HTERT RPE-1 (cell line): ENCODE measurements around the gene PLEKHA6.
"Not testable (repeated sequence)": the region's sequence is repeated elsewhere in the genome, so short reads cannot be mapped to it uniquely, and the experiment has no call there.

Experiments
- in situ Hi-C: fragments of 300-500 bp; cut with MboI; formaldehyde crosslinking; loops from 4 replicates; pipeline ENCODE4 v1.14.3; 2020; ENCODE audit warnings: low sequenced_read_pairs

PLEKHA6 gene

GRCh38 chr1:204339541-204339940 lies 20.2 kb downstream of the PLEKHA6 start:
- in situ Hi-C loops = no loop called here

GRCh38 chr1:204338997-204339396 lies 20.7 kb downstream of the PLEKHA6 start:
- in situ Hi-C loops = no loop called here

- in situ Hi-C loops = no loop called here
These were observed 21.4 kb downstream of the PLEKHA6 start for GRCh38 chr1:204338360-204338759.

DNA sequence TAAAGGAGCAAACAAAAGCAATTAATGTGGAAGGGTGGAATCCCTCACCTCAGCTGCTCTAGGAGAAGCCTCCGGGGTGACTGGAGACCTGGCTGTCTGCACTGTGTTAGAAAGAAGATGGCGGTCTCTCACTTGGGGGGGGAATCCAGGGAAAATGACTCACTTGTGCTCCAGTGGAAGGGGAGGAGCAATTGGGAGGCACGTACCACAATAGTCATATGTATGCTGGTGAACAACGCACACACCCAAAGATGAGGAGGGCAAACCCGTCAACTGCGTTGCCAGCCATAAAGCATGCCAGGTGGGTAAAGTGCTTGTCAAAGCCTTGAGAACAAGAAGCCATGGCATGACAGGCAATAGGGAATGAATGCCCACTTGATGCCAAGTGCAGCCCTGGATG lies 22.1 kb downstream of the PLEKHA6 start:
- in situ Hi-C loops = no loop called here

DNA sequence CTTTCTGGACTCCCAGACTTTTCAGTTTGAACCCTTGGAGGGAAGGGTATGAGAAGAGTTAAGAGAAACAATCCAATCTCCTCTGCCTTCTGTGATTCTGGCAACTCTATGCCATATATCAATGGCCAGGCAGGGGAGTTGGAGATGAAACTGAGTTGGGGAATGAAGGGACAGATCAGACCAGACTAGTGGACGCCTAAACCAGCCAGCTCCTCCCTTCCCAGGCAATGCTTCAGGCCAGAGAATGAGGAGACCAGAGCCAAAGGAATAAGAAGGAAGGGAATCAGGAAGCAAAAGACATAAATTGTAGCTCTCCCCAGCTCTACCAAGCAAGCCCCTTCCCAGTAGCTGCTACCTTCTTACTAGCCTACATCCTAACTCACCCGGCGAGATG lies 22.7 kb downstream of the PLEKHA6 start:
- in situ Hi-C loops = no loop called here

DNA sequence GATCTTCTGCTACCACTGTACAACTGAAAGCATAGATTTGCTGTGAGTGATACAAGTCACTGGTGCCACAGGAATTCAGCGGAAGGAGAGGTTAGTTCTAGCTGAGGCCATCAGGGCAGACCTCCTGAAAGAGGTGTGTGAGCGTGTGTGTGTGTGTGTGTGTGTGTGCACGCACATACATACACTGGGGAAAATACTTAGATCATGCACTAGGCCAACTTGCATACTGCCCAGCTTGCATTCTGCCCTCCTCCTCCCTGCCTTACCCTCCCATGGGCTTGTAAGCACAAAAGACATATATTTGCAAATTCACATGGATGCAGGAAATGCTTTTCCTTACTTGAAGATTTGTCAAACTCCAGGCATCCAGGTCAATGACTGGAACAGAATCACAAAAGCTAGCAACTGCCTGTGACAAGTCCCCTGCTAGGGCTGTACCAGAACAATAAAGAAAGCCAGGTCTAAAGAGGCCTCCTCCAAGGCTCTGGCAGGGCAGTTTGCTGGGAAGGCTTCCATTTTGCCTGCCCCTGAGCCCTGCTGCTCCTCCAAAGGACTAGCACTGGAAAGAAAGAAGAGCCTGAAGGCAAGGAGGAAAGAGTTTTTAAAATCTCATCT lies 23.2 kb downstream of the PLEKHA6 start:
- in situ Hi-C loops = no loop called here

DNA sequence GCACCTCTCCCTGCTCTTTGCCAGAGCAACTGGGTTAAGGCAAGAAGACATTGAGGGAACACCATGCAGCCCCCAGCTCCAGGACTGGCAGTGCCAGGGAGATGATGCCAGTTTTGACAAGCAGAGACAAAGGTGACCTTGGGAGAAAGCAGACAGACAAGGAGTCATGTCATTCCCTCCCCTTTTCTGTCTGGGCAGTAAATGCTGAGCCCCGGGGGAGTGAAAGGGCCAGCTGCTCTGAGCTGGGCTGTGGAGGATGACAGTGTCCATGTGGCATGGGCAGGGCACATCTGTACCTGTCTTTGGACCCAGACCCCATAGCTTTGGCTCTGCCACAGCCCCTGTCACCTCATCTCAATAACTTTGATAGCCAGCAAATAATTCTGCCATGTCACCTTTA lies 24.2 kb downstream of the PLEKHA6 start:
- in situ Hi-C loops = no loop called here

DNA sequence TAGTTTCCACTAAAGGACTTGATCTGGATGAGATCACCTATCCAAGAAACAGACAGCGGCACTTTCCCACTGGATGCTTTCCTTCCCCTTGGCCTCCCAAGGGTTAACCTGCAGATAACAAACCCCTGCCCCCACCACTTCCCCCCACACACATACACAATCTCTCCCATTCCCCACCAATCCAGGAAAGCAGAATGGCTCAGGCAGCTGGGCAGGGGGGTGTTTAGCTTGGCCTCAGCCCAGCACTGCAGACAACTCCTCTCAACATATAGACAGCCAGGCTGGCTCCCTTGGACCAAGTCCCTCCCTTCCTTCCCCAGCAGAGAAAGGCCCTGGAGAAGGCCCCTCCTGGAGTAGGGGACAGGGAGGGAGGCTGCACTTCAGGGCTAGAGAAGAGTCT lies 24.6 kb downstream of the PLEKHA6 start:
- in situ Hi-C loops = no loop called here

GRCh38 chr1:204334455-204334854 lies 25.3 kb downstream of the PLEKHA6 start:
- in situ Hi-C loops = no loop called here

DNA sequence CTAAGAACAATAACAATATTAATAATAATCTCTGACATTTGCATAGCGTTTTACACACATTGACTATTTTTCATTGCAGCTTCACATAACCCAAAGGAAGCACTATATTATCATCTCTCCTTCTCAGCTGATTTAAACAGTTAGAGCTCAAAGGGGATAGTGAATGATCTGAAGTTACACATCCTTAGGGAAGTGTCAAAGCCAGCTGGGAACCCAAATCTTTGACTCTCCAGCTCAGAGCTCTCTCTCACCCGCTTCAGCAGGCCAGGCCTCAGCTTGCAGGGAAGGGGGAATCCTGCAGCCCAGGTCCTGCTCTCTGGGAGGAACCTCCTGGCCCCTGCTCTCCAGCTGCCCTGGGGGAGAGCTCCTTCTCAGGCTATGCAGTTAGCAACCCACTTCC lies 26.3 kb downstream of the PLEKHA6 start:
- in situ Hi-C loops = no loop called here

GRCh38 chr1:204331847-204332487 lies 27.8 kb downstream of the PLEKHA6 start:
- in situ Hi-C loops = no loop called here

DNA sequence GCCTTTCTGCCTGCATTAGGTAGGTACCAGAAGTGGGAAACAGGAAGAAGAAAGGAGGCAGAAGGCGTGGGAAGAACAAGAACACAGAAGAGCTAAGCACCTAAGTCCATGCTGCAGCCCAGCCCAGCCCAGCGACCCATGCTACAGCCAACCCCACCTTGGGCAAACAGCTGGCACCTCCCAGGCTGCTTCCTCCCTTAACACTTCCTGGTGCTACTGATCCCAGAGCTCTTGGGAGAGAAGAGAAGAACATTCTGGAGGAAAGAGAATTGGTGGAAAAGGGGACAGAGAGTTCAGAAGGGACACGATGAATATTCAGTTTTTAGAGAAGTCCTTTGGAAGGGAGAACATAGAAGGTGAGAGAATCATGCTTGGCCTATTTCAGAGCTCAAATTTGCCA lies 28.5 kb downstream of the PLEKHA6 start:
- in situ Hi-C loops = no loop called here

DNA sequence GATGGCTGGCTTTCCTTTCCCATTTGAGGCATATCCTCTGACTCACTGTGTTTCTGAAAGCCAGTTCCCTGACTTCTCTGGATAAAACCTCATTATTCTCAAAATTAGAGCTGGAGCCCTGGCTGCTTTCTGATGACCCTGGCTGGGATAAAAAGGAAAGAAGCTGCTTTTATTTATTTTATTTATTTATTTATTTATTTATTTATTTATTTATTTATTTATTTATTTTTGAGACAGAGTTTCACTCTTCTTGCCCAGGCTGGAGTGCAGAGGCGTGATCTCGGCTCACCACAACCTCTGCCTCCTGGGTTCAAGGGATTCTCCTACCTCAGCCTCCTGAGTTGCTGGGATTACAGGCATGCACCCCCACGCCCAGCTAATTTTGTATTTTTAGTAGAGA lies 31.9 kb downstream of the PLEKHA6 start:
- in situ Hi-C loops = not testable (repeated sequence)

- in situ Hi-C loops = no loop called here
These were observed 32.4 kb downstream of the PLEKHA6 start for GRCh38 chr1:204327359-204327758.

DNA sequence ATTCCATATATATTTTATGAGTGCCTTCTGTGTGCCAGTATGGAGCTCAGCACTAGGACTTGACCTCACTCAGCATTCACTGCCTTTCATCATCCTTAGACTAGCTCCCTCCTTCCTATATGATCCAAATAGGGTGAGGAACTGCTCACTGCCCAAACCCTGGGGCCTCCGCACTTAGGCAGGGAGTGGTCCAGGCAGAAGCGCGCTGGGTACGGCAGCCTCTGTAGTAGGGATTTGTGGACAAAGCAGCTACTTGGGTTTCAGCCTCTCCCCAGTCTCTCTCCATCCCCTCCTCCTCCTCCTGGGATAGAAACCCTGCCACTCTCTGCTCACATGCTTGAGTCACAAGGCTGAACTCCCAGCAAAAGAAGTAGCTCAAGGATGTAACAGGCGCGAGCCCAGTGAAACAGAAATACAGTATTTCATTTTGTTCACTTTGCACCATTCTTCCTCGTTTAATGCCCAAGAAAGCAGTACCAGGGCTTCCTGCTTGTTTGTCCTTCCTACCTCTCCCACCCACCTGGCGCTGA lies 32.9 kb downstream of the PLEKHA6 start:
- in situ Hi-C loops = no loop called here

DNA sequence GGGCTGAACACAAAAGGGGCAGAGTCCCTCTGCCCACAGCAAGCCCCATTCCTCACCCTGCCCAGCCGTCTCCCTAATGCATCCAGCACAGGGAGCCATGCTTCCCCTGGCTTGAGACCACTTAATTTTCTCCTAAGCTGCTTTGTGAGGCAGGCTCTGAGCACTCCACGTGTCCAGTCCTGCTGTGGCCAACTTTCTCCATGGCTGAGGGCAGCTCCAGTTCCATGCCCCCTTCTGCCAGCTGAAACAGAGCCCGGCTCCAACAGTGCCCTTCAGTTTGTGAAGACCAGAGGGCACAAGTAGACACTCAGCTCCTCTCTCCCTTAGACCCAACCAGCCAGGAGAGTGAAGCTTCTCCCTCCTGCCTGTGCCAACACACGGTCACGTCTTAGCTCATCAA lies 33.8 kb downstream of the PLEKHA6 start:
- in situ Hi-C loops = no loop called here

DNA sequence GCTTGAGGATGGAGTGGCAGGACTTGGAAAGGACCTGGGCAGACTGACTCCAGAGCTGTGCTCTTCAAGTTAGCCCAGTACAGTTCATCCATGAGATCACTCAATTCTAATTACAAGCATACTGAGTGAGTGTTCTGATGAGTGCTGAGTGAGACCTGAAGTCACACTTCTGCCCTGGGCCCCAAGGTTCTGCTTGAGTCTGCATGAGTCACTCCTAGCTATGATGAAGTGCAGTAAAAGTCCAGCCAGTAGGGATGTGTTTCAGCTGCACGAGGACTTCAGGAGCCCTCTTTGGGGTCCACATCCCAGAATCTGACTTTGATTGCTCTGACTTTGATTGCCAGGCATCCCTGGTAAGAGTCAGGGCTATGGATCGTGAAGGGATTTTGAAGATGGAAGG lies 35.8 kb downstream of the PLEKHA6 start:
- in situ Hi-C loops = no loop called here

- in situ Hi-C loops = no loop called here
These were observed 37.3 kb downstream of the PLEKHA6 start for GRCh38 chr1:204322339-204322868.

DNA sequence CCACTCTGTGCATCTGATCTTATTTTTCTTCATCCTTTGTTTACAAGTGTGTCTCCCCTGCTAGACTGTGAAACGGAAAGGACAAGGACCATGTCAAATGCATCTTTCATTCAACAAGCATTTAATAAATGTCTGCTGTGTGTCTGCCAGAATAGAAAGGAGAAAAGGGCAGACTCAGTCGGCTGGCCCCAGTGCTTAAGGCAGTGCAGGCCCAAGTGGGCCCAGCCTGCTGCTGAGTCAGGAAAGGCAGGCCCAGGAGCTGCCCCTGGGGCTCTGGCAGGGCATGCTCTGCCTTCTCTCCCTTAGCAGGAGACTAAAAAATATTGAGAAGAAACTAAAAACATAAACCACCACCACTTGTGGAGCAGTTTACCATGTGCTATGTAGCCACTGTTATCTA lies 38.1 kb downstream of the PLEKHA6 start:
- in situ Hi-C loops = no loop called here

DNA sequence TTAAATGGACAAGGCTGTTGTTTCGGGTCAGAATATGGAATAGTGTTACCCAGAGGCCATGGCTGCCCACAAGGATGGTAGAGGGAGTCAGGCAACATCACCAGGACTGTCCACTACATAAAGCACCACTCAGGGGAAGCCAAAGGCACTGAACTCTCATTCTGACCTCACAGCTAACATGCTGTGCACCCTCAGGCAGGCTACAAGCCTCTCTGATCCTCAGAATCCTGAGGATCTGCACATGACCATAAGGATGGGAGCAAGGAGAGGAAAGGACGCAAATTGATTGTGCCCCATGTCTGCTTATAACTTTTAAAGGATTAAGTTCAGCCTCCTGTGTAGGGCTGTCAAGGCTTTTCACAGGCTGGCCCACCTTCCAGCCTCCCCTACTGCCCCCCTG lies 38.7 kb downstream of the PLEKHA6 start:
- in situ Hi-C loops = no loop called here

GRCh38 chr1:204320382-204320804 lies 39.3 kb downstream of the PLEKHA6 start:
- in situ Hi-C loops = no loop called here

DNA sequence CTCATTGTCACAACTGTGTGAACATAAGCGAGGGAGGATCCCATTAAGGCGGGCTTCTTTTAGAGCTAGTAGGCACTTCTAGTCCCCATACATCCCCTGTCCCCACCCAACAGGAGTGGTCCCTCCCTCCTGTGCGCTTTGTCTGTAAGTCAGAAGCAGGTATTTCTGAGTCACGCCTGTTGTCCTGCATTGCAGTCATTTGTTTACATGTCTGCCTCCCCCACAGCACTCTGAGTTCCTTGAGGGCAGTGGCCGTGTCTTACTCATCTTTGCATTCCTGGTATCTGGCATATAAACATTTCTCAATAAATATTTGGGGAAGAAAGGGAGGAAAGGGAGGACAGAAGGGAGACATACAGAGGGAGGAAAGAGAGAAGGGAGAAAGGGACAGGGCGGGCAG lies 40.3 kb downstream of the PLEKHA6 start:
- in situ Hi-C loops = no loop called here
